NCI-H1092 (cell line): Measurements from ENCODE around the gene LASP1.

Experiments used
- DNase-seq: peaks from one replicate; lab custom pipeline; 2025; lab: John Stamatoyannopoulos, UW

Gene LASP1

DNA sequence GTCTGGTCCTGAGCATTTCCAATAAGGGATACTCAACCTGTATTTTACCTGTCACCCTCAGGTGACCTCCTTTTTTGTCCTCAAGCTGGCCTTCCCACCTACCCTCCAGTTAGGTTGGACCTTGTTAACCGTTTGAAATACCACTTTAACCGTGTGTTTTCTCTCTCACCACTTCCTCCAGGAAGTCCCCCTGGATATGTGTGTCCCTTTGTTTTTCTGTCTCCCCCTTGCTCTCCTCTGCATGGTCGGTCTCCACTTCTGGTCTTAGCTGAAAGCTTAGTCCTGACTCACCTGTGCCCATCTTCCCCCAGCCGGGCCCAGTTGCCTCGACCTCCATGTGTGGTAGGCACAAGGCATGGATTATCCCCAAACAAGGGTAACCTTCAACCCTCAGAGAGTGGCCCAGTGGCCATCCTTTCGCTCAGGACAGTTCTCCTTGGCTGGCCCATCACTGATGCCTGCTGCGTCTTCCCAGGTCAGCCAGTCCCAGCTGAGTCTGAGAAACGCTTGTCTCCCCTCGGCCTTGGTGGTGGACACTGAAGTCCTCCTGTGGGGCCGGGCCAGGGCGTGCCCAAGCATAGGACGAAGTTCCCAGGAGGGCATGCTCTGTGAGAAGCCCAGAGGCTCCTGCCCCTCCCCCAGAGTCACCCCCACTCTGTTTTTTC lies 20.0 kb downstream of the LASP1 start:
- no peak for DNase-seq

DNA sequence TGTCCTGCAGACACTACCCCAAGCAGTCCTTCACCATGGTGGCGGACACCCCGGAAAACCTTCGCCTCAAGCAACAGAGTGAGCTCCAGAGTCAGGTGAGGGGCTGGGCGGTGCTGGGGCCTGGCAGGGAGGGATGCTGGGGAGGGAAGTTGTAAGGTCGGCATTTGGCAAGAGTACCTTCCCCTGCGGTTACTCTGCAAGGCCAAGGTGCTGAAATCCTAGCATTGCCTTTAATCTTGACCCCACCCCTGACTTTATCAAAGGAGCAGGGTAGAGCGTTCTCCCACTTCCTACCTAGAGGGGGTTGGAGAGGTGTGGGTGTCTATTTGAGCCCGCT lies 20.5 kb downstream of the LASP1 start:
- DNase-seq, result no peak

DNA sequence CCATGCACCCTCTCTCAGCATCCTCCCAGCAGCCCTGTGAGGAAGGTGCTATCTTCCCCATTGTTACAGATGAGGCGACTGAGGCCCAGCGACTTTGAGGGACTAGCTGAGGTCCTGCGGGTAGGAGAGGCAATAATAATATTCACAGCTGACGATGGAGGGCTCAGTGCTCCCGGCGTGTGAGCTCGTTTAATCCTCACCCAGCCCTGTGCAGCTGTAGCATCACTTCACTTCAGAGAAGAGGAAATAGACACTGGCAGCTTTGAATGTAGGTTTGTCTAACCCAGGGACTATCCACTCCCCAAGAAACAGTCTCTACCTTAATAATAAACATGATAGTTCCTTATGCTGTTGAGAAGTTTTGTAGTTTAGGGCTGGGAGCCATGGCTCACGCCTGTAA lies 21.6 kb downstream of the LASP1 start:
- no peak for DNase-seq

DNA sequence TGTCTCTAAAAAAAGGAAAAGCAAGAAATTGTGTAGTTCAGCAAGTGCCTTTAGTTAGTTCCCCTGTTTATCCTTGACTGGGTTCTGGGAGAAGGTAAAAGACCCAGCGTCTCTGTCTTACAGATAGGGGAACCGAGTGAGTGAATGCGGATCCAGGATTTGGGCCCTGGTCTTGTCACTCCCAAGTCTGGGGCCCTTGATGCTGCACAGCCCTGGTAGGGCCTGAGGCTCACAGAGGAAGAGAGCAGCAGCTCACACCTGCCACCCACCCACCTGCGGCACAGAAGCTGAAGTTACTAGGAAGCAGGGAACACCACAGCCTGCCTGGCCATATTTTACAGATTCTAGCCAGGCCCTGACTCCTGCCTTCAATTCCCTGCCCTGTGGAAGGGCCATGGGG lies 22.2 kb downstream of the LASP1 start:
- no peak for DNase-seq

DNA sequence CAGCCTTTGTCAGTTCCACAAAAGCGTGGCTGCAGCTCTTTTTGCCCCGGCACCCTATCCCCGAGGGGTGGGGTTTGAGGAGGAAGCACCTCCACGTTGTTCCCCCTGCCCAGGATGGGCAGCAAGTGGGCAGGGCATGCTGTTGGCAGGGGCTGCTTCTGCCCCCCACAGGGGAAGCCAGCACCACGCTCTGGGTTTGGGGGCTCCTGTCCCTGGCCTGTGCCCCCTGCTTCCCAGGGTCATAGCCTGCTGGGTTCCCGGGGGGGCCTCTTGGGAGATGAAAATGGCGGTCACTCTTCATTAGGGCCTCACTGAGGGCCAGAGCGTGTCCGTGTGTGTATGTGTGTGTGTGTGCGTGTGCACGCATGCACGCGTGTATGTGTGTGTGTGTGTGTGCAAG lies 22.8 kb downstream of the LASP1 start:
- no peak for DNase-seq

DNA sequence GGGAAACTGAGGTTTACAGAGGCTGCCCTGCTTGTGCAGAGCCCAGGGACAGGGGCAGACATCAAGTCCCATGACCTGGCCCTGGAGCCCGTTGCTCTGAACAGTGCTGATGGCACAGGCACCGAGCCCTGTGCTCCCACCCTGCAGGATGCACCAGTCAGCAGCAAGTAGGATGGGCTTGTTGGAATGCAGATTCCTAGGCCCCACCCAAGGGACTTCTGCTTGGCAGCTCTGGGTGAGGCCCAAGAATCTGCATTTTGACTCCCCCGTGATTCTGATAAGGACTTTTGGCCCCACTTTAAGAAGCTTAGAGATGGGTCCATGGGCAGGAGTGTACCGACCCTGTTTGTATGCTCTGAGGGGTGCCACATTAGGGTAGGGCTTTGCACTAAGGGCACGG lies 23.3 kb downstream of the LASP1 start:
- DNase-seq, result no peak

DNA sequence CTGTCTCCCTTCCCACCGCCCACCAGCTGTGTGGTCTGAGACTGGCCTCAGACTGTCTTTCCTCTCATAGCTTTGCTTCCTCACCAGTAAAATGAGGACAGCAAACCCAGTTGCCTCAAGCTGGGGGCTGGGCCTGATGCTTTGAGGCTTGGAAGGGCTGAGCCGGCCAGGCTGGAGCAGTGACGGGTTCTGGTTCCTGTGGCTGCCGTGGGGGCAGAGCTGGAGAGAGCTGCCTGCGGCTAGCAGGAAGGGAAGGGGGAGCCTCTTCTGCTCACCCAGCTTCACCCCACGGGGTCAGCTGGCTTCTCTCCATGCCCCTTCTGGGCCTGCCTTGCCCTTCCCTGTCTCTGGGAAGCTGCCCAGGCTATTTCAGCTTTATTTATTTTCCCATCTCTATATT lies 23.7 kb downstream of the LASP1 start:
- no peak for DNase-seq

DNA sequence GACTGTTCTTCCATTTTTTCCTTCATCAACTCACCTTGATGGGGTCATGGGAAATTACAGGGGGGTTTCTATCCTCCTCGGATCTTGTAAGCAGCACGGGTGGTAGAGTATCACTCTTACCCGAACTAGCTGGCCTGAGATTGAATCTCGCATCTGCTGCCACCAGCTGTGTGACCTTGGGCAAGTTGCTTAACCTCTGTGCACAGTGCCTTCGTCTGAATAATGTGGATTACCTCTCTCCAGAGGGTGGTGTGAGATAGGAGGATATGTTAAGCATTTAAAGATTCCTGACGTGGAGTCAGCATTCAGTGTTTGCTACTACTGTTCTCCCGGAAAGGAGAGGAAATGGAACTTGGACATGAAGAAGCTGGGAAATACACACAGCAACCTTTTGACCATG lies 24.4 kb downstream of the LASP1 start:
- no peak for DNase-seq

DNA sequence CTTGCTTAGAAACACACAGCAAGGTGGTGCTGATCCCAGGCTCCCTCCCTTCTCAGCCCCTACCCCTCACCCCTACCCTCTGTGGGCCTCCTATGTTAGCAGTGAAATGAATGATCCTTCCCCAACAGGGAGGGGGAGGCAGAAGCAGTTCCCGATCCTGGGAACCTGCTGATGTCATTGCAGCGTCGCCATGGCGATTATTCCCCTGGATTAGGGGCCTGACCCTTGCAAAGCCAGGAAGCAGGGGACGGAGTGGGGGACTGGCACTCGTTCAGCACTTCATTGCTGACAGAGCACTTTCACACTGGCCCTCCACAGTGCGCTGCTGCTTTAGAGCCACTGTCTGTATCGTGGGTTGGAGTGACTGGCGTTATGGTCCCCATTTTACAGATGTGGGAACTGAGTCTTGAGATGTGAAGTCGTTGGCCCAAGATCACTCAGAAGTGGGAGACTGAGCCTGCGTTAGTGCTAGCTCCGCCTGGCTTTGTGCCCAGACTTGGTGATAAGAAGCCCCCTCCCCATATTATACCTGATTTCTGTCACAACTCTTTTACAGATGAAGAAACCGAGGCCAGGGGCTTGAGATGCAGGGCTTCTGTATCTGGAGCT lies 26.6 kb downstream of the LASP1 start:
- no peak for DNase-seq

DNA sequence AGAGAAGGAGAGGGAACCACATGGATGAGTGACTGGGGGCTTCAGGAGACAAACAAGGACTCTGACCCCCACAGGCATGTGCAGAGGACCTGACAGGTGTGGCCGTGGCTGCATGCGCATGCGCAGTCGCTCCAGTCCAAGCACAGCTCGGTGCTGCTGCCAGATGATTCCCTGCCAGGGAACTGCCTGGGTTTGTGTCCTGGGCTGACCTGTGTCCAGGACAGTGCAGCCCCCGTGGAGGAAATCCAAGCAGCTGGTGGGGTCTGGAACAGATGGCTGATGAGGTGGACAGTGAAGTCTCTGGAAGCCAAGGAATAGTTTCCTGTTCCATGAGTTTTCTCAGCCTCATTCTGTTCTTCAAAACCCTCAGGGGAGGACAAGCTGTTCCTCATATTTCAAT lies 27.3 kb downstream of the LASP1 start:
- DNase-seq, result no peak

DNA sequence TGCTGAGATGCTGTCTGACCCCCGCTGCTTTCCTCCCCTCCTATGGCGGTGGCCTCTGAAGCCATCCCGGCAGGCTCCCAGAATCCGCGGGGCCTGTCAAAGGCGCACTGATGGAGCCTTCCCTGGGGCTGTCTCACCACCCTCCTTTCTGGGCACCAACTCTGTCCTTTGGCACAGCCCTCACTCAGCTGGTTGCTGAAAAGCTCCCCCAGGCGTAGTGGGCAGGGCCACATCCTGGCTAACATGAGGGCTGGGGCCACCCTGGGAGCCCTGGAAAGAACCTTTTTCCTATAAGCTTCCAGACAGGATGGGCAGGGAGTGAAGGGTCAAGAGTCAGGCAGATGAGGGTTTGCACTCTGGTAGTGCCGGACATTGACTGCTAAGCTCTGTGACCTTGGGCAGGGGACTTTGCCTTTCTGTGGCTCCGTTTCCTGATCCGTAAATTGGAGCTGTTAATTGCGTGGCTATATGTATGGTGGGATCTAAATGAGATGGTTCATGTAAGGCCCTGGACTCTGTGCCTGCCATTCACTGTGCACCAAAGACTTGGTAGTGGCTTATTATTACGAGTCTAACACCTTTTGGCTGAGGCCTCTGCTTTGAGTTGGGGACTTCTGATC lies 27.9 kb downstream of the LASP1 start:
- no peak for DNase-seq

DNA sequence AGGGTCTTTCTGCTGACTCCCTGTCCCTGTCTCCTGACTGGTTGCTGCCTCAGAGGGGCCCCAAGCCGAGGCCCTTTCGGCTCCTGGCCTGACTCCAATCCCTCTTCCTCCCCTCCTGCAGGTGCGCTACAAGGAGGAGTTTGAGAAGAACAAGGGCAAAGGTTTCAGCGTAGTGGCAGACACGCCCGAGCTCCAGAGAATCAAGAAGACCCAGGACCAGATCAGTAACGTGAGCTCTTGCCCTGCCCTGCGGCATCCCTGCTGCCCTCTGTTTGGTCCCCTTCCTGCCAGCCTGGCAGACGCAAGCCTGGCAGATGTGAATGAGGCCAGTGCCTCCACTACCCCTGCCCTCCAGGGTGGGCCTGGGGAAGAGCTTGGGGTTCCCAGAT lies 28.4 kb downstream of the LASP1 start:
- no peak for DNase-seq

DNA sequence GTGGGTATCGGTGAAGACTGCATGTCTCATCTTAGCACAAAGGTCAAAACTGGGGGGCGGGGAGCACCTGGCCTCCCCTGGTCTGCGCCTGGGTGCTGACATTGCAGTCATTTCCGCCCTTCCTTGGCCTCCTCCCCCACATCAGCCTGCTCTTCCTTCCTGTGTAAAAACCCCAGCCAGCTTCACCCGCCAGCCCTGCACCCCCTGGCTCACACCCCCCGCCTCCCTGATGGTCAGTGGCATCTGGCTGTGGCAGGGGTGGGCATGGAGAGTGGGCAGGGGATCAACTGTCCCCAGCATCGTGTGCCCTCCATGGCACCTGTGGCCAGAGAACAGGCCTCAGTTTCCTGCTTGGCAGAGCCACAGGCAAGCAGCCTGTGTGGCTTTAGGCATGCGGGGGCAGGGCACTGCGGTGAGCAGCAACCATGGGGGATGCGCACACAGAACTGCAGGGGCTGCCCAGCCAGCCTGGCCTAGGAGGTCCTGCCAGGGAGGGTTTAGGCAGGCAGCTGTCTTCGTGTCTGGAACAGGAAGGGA lies 29.0 kb downstream of the LASP1 start:
- DNase-seq, result no peak

DNA sequence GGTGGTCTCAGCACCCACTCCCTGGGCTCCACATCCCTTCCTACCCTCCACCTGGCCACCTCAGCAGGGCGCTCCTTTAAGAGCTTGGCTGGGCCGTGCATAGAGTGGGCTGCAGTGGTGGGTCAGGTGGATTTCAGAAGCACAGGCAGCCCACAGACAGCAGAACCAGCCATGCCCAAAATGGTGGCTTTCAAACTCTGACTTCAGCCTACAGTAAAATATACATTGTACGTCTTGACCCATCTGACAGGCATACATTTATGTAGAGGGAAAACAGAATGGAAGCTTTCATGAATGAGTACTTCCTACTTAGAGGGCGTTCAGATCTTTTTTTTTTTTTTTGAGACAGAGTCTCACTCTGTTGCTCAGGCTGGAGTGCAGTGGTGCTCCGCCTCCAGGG lies 29.6 kb downstream of the LASP1 start:
- DNase-seq, result no peak

DNA sequence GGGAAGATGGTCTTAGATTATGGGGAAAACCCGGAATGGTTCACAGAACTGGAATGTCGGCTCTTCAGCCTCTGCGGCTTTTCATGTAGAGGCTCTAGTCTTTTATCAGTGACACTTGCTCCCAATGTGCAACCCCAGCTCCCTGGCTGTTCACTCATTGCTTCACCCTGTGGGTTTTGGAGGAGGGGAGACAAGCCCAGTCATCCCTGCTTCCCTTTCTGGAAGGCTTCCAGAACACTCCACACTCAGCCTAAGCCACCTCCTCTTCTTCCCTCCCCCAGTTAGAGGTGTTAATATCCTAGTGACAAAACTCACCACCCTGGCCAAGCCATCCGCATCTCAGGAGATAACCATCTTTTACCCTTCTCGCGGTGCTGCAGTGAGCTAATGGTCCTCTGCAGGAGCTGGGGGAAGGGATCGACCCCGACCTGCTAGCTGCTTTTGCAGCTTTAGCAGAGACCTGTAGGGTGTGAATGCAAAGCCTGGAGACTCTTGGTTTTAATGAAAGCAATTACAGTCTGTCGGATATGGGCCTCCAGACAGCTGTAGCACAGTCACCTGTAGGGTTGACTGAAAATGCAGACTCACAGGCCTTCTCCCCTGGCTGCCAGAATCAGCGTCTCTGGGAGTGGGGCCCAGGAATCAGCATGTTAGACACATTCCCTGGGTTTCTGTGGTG lies 31.3 kb downstream of the LASP1 start:
- no peak for DNase-seq

DNA sequence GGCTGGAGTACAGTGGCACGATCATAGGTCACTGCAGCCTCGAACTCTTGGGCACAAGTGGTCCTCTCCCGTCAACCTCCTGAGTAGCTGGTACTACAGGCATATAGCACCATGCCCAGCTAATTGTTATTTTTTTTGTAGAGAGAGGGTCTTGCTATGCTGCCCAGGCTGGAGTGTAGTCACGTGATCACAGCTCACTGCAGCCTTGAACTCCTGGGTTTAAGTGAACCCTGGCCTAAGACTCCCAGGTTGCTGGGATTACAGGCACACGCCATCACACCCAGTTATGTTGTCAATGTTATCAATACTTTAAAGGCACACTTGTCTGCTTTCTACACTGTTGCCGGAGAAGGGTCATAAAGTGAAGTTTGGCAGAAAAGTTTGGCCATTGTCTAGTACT lies 33.5 kb downstream of the LASP1 start:
- DNase-seq, result no peak

DNA sequence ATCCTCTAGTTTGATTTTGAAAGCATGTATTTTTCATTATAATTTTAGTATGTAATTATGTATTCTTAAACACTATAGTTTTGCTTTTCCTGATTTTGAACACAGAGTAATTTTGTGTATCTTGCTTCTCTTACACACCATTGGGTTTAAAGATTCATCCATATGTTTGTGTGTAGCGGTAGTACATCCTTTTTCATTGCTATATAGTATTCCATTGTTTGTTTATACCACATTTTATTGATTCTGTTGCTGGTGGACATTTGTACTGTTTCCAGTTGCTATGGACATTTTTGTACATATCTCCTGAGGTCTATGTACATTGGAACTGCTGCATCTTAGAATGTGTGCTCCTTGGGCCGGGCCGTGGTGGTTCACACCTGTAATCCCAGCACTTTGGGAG lies 35.0 kb downstream of the LASP1 start:
- DNase-seq, result no peak

DNA sequence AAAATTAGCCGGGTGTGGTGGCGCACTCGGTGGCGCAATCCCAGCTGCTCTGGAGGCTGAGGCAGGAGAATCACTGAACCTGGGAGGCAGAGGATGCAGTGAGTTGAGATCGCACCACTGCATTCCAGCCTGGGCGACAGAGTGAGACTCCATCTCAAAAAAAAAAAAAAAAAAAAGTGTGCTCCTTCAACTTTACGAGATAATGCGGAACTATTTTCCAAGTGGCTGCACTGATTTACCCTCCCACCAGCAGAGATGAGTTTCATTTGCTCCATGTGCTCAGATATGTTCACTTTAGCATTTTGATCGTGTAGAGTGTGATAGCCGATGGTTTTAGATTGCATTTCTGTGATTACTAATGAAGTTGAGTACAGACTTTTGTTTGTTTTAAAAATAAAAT lies 35.5 kb downstream of the LASP1 start:
- no peak for DNase-seq

DNA sequence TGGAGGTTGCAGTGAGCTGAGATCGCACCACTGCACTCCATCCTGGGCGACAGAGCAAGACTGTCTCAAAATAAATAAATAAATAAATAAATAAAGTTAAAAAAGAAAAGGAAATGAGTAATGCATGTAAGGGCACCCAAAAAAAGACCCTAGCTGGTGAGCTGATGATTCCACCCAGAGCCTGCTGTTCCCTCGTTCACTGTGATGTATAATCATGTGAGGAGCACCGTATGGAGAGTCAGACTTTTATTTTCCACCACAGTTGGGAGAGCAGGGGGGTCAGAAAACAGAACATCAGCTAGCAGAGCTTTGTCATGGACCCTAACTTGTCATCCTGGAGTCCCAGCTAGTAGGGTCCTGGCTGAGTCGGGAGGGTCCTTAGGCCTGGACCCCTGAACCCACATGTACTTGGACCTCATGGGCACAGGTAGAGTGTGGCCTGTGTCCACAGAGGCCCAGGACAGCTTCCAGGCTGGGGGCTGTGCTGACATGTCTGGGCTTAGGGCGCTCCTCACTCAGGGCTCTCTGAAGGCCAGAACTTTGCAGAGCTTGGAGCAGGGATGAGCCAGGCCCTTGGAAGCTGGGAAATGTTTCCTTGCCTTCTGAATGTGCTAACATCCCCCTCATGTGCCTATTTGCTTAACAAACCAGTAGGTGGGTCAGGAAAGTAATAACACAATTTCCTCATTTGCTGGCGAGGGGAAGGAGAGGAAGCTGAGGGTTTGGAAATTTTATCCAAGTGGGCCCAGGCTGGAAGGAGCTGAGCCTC lies 36.8 kb downstream of the LASP1 start:
- no peak for DNase-seq

DNA sequence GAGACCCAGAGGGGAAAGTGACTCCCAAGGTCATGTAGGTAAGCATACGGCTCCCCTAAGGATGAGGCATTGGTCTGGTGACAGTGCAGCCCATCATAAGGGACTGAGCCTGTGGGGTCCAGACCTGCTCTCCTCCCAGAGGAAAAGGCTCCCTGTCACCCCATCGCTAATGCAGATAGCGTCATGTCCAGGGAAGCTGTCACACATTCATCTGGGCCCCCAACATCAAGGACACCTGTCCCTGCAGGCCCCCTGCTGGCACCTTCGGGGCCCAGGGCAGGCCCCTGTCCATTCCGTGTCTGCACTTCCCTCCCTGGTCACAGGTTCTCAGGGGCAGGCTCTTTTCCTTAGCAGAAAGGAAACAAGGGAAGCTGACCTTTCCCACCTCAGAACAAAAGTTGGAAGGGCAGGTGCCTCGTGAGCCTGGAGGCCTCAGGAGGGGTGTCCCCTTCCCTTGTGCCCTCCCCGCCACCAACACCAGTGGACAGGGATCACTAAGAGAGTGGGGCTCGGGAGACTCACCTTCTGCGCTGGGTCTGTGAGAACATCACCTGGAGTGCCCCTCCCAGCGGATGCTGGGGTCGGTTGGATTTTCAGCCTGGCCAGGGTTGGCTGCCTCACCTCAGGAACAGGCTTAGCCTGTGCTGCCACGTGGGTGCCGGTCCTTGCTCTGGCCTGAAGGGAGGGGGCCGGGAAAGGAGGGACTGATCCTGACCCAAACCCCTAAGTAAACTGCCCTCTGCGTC lies 38.2 kb downstream of the LASP1 start:
- no peak for DNase-seq

DNA sequence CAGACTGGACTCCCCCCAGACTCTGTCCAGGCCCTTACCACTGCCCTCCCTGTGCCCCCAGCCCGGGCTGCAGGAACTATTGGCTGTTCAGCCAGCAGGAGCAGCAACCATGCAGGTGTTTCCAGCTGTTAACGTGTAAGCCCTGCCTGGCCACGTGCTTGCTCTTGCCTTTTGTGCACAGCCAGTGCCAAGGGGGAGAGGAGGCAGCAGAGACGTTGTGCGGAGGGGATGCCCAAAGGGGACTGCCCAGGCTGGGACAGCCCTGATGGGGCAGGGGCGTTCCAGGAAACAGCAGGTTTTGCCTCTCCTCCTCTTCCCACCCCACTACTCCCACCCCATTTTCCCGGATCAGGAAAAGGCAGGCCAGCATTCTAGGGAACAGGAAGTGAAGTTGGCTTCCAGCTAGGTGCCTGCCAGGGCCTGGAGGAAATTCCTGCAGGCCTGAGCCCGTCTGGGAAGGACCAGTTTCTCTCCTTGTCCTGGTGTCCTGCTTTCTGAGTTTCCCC lies 38.9 kb downstream of the LASP1 start:
- DNase-seq, result no peak
